ENCODE measurements around the gene KIF26A.

The KIF26A gene

GRCh38 chr14:104161602-104162367, 23.4 kb downstream of the KIF26A start:
- no peak for DNase-seq

- no peak for DNase-seq
Measured at GRCh38 chr14:104162495-104162894, 24.1 kb downstream of the KIF26A start.

GRCh38 chr14:104163541-104163940, 25.2 kb downstream of the KIF26A start:
- no peak for DNase-seq

- no peak for DNase-seq
Measured at GRCh38 chr14:104164041-104164440, 25.7 kb downstream of the KIF26A start.

- no peak for DNase-seq
Measured at GRCh38 chr14:104164512-104164911, 26.1 kb downstream of the KIF26A start.

GRCh38 chr14:104166698-104167097, 28.3 kb downstream of the KIF26A start:
- no peak for DNase-seq

- no peak for DNase-seq
Measured at GRCh38 chr14:104168603-104169002, 30.2 kb downstream of the KIF26A start.

- no peak for DNase-seq
Measured at GRCh38 chr14:104169005-104169698, 30.8 kb downstream of the KIF26A start.

GRCh38 chr14:104169699-104170479, 31.5 kb downstream of the KIF26A start:
- DNase-seq, result no peak

GRCh38 chr14:104171029-104171697, 32.8 kb downstream of the KIF26A start:
- no peak for DNase-seq

- DNase-seq, result no peak
Measured at GRCh38 chr14:104171895-104172294, 33.5 kb downstream of the KIF26A start.

GRCh38 chr14:104172349-104172748, 34.0 kb downstream of the KIF26A start:
- no peak for DNase-seq

GRCh38 chr14:104172880-104173279, 34.5 kb downstream of the KIF26A start:
- no peak for DNase-seq

- no peak for DNase-seq
Measured at GRCh38 chr14:104174051-104174450, 35.7 kb downstream of the KIF26A start.

- no peak for DNase-seq
Measured at GRCh38 chr14:104175041-104175440, 36.7 kb downstream of the KIF26A start.

- DNase-seq, result no peak
Measured at GRCh38 chr14:104175811-104176210, 37.4 kb downstream of the KIF26A start.

- no peak for DNase-seq
Measured at GRCh38 chr14:104176611-104177010, 38.2 kb downstream of the KIF26A start.

- no peak for DNase-seq
Measured at GRCh38 chr14:104177411-104177810, 39.0 kb downstream of the KIF26A start.

- no peak for DNase-seq
Measured at GRCh38 chr14:104178279-104178678, 39.9 kb downstream of the KIF26A start.

GRCh38 chr14:104179126-104179525, 40.7 kb downstream of the KIF26A start:
- DNase-seq, result no peak

- DNase-seq, result no peak
Measured at GRCh38 chr14:104179564-104180129, 41.3 kb downstream of the KIF26A start.

- DNase-seq, result no peak
Measured at GRCh38 chr14:104180561-104181165, 42.3 kb downstream of the KIF26A start.

Data from bone marrow (tissue), 2 donors.